HG03442 (cell line): ENCODE results near the gene PCYT2.

Experiments used
- ATAC-seq: cut with Tn5 transposase; IDR thresholded peaks from one replicate; pipeline ENCODE4 v1.9.1; 2021; ENCODE audit warnings: mild to moderate bottlenecking, moderate library complexity; ENCODE audit not compliant: unreplicated experiment

PCYT2 gene

DNA sequence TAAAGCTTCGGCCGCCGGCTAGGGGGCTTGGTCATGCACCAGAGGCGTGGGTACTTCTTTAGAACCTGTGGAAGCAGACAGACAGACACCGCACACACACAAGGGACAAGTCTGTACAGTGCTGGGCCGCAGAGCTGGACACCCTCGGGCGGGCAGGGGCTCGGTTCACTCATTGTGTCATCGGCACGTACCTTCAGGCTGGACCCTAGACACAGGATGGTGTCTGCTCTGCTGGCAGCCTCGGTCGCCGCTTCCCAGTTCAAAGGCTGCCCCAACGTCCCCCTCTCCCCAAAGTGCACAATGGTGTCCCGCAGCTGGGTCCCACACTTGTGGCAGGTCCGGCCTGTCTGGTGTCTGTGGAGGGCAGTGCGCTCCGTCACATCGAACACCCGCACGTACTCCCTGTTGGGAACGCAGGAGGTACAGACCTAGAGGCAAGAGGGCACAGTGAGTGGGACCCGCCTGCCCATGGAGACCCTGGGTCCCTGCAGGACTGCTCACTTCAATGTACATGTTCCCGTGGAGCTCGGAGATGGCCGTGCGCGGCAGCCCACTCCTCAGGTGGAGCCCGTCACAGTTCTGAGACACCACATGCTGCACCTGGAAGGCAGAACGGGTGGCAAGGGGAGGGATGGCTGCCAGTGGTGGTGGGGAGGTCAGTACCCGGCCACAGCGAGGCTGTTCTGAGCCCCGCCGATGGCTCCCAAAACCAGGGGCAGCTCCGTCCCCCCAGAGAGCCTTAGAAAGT lies 3.1 kb upstream of the PCYT2 start:
- ATAC-seq = no peak

DNA sequence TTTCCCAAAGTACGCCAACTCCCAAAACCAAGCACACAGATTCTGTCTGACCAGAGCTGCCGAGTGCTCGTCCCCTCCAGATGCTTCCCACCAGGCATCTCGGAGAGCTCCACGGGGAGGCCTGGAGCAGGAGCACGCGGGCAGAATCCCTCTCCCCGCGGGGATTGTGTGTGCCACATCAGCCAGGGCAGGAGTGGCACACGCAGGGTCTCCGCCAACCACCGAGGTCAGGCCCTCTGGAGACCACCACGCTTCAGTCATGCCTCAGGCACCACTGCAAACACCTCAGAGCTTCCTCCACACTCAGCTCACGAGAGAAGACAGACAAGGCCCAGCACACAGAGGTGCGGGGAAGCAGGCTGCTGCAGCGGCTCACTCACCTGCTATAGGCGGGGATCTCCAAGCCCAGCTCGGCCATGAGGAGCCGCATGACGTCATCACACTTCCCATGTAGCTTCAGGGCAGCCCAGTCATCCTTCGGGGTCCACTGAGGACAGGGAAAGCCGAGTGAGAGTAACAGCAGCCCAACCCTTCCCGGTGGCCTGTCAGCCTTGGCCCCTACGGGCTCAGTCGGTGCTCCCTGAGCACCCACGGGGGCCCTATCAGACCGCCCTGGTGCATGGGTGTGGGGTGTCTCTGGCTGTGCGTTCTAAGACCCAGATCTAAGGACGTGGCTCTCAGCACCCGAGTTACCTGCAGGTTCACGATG lies 2.3 kb upstream of the PCYT2 start:
- no peak for ATAC-seq

DNA sequence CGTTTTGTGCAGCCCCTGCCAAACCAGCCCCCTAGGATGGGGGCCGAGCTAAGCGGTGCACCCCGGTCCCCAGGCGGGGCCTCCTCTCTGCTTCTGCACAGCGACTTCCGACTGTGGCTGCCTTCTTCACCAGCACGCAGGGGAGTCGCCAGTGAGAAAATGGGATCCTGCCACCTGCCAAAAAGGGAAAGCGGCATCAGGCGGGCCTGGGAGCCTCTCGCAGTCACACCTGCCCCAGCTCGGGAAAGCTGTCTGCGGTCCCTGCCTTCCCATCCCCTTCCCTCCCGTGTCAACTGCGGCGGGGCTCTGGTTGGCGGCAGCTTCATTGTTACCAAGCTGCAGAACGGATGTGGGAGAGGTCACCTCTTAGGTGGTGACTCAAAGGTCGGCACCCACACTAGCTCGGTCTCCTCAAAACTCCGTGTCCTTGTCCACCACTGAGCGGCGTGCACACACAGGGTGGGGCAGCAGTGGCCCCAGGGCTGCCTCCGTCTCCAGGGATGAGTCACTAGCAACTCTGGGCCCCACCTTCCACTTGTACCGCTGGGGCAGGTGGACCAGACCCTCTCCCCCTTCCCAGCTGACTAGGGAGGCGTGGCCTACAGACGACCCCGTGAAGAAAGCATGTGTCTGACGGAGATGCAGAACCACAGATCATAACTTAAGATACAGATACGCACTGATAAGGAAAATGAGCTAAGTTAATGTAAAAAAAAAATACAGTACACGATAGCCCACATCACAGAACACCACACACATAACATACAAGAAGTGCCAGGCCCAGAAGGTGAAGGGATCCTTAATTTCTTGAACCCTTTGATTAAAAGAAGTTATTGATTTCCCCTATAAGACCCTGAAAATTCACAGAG lies 1.5 kb upstream of the PCYT2 start:
- no peak for ATAC-seq

GRCh38 chr17:81911969-81912368 lies 770 bp upstream of the PCYT2 start:
- no peak for ATAC-seq

- ATAC-seq = peak; percentile 30
These were observed 341 bp downstream of the PCYT2 start for GRCh38 chr17:81910840-81911276.

DNA sequence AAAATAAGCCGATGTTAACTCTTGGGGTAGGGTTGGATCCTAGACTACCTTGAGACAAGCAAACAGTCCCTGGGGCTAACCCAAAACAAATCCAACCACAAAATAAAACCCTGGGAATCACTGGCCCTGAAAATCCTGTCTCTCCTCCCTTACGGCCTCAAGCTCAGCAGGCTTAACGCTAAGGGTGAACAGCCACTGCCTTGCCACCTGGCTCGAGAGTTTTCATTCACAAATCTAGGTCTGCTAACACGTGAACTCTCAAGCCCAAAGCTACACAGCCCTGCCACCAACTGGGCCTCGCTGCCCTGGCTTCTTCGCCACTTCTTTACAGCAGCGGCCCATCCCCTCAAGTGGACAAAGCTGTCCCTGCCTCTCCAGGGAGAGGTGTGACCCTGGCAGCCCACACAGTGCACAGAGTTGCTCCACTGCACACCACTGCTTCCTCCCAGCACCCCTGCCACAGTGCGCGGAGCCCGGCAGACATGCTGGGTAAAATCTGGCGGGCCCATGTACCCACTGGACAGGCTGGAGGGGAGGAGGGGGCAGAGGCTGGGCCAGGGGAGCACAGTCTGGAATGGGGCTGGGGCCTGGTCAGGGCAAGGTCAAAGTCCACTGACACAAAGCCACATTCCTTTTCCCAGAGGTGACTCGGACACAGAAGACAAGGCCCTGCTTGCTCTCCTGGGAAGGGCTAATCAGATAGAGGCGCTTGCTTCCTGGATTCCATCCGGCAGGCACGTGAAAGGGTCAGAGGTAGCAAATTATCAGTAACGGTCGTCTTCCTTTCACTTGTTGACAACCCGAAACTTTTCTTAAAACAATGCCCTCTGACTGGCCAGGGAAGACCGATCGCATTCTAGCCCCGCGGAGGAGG lies 996 bp downstream of the PCYT2 start:
- ATAC-seq = no peak

GRCh38 chr17:81909231-81909630 lies 2.0 kb downstream of the PCYT2 start:
- ATAC-seq = no peak

DNA sequence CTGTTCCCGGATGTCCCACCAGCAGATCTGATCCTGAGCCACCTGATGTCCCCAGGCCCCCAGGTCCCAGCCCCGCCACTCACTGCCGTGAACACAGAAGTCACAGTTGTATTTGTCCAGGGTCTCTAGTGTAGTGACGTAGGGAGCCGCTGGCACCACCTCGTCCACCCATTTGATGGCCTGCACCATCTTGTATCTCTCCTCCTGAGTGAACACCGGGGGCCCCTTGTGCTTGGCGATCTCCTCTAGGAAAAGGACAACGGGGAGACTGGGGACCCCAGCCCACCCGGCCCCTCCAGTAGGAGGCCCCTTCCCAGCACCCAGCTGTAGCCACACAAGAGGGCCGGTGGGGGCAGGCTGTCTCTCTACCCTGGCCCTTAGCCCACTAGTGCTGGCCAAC lies 2.4 kb downstream of the PCYT2 start:
- ATAC-seq = no peak

- ATAC-seq = no peak
These were observed 3.7 kb downstream of the PCYT2 start for GRCh38 chr17:81907219-81908145.

DNA sequence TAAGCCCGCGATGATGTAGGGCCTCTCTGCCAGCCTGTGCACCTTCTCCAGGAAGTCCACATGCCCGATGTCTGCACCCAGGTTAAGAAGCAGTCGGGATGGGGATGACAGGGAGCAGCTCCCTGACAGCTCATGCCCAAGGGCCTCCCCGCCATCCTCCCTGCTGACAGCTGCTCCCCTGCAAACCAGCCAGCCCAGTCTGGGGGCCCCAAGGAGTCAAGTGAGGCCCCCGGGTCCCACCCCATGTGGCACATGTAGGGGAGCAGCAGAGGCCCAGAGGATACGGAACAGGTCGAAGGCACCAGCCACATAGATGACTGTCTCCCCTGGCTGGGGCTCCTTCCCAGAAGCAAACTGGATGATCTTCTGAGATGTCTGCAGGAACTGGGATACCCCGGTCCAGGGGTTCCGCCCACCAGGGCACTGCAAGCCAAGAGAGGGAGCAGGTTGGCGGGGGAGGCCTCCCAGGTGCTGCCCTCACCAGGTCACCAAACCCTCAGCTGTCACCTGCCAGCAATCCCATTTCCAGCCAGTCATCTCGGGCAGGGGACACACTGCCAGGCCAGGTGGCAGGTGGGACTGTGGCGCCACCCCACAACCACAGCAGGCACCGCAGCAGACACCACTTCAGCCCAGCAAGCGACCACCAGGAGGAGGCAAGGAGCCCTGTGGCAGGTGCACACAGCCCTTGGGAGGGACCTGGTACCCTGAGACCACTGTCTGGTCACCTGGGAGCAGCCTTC lies 4.6 kb downstream of the PCYT2 start:
- ATAC-seq = no peak

GRCh38 chr17:81905993-81906392 lies 5.2 kb downstream of the PCYT2 start:
- no peak for ATAC-seq

DNA sequence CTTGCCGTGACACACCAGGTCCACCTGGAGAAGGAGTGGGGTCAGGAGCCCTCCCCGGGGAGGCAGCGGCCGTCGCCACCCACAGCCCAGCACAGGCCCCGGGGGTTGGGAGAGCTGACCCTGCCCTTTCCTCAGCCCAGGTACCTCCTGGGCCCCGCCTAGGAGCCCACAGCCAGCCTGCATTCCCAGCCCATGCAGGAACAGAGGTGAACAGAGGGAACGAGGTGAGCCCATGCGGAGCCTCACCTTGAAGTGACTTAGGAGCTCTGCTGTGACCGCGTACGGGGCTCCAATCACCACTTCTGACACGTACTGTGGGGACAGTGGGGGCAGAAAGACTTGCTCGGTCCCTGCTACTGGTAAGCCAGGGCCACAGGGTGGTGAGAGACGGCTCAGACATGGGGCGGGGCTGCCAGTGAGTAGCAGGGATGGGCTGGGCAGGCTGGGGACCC lies 5.7 kb downstream of the PCYT2 start:
- ATAC-seq = no peak

DNA sequence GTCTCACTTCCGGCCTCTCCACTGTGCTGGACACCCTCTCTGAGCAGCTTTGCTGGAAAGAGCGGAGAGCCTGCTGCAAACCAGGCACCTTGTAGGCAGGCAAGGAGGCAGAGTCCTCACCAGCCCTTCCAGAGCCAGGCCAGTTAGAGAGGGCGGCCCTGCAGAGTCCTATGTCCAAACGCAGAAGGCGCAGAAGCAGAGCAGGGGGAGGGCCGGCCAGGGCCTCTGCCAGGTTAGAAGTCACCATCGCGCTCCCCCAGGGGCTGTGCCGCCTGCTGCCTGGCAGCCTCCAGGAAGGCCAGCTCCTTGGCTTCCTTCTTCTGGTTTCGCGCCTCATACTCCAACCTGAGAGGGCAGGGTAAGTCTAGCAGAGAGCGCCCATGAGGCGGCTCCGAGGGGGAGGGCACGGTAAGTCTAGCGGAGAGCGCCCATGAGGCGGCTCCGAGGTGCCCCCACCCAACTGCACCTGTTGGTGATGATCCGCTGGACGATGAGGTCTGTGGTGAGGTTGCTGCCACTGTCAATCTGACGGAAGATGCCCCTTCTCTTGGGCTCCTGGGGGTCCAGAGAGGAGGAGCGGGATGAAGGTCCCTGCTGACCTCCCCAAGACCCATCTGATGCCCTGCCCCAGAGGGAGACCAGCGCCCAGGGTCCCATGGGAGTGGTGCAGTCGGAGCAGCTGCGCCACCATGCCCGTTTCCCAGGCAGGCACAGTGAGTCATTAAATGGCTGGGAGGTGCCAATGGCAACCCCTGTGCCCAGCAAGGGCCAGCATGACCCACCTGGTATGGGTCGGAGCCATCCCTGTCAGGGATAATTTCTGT lies 6.4 kb downstream of the PCYT2 start:
- no peak for ATAC-seq

DNA sequence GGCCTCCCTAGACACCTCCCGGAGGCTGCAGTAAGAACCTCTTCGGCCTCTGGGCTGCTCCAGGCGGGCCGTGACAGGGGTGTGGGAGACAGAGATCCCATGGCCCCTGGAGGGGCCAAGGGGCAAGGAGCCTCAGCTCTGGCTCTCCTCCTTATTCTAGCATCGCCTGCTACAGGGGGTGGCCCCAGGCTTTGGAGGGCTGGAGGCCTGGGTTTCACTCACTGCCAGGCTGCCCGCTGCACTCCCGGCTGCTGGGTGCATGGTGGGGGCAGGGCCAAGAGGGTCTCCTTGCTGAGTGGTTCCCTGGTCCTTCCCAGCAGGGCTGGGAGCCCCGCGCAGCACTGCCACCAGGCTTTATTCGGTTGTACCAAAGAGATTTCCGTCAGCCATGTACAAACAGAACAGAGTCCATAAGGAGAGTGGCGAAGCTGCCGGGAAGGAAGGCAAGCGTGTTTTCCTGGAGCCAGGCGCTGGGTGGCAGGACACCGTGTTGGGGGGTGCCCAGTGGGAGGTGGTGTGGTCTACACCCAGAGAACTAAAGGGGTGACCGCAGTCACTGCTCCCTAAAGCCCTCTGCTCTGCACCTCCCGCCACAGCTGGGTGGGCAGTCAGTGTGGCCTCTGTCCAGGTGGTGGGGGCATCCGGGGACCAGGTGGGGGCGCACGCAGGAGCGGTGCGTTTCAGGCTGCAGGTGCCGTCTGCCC lies 7.2 kb downstream of the PCYT2 start:
- no peak for ATAC-seq

- ATAC-seq = no peak
These were observed 7.8 kb downstream of the PCYT2 start for GRCh38 chr17:81903415-81903831.

- ATAC-seq = no peak
These were observed 8.4 kb downstream of the PCYT2 start for GRCh38 chr17:81902653-81903414.
